ENCODE data around the gene OPA1.

Gene OPA1

DNA sequence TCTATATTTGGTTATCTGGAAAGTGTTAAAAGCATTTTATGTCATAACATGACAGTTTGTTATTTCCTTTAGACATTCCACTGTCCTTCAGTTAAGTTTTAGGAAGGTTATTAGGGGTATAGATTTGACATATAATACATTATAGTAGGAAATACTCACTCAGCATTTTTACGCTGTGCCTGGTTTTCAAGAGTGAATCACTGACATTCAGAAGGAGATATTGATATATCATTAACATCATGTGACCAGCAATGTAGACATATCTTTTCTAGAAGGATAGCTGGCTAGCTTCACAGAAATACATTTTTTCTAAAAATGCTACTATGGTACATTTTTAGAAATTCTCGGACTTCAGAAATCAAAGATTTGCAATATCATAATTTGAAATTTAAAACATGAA lies 57.6 kb downstream of the OPA1 start:
- no peak for DNase-seq (ENCODE audit: low read depth)

GRCh38 chr3:193655831-193656433 lies 62.9 kb downstream of the OPA1 start:
- DNase-seq (ENCODE audit: low read depth) = no peak

DNA sequence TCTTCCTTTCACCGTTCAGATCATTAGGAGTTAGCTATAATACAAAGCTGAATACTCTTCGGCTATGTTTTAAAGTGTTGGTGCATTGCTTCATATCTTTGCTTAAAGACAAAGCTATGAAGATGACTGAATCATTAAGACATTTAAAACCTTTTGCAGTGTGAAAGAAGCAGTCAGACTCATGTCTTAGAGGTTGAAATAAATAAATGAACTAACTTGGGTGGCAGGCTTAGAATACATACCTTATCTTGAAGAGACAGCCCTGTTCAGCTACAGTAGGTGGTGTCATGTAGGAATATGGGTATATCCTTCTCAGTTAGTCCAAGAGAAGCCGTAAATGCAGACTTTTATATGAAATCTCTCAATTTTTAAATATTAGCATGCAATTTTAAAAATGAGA lies 63.4 kb downstream of the OPA1 start:
- no peak for DNase-seq (ENCODE audit: low read depth)

GRCh38 chr3:193656878-193657282 lies 63.9 kb downstream of the OPA1 start:
- DNase-seq (ENCODE audit: low read depth) = no peak

GRCh38 chr3:193660171-193660570 lies 67.2 kb downstream of the OPA1 start:
- DNase-seq (ENCODE audit: low read depth) = no peak

- DNase-seq (ENCODE audit: low read depth) = no peak
These were observed 67.8 kb downstream of the OPA1 start for GRCh38 chr3:193660698-193661411.

GRCh38 chr3:193662757-193663322 lies 69.8 kb downstream of the OPA1 start:
- no peak for DNase-seq (ENCODE audit: low read depth)

DNA sequence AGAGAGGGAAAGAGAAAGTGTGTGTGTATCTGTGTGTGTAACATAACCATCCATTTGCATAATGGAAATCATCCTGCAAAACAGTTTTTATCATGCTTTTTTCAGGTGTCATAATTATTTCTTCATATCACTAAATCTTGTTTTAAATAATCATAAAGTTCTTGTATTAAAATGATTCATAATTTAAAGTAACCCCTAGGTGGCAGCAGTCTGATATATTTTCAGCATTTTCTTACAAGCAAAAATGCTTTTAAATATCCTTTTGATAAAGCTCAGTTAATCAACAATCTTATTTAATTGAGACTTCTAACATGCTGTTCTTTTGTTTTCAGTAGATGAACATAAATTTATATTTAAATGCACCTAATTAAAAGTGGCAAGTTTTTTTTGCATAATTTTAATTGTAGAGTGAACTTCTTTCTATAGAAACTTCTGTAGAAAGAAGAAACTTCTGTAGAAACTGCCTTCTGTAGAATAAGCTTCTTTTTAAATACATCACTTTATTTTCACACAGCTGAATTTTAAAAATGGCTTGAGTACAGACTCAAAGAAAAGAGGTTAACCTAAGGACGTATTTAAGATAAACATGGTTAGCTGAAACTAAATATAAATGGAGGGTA lies 72.5 kb downstream of the OPA1 start:
- DNase-seq (ENCODE audit: low read depth) = no peak

DNA sequence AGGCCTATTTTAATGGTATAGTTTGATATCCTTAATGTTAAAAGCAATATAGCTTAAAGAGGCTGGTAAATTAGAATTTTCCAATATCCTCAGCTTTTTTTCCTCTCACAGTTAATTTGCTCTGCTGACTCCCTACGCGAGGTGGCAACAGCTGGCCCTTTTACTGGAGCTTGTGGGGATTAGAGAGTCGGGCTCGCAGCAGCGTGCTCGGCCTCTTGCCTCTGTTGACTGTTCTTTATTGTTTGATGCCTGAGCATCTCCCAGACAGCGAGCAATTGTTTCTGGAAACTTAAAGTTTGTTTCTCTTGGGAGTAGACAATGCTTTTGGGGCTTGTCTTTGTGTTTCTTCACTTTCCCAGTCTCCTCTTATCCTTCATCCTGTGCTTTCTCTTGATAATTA lies 80.8 kb downstream of the OPA1 start:
- no peak for DNase-seq (ENCODE audit: low read depth)

GRCh38 chr3:193674714-193675113 lies 81.7 kb downstream of the OPA1 start:
- DNase-seq (ENCODE audit: low read depth) = no peak

DNA sequence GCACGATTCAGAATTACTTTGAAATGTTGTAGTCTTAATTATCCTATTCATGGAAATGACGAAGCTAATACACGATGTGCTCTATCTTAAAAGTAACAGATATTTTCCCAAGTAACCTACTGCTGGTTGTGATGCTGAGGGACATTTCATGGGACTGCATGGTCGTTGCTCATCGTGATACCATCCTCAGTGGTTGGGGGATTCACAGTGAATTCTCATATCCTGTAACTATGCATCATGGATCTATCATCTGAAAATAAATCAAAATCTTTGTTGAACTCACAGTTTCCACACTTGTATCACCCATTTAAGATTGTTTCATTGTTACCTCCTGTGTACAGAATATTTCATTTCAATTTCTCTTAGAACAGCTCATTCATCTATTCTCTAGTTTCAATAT lies 84.7 kb downstream of the OPA1 start:
- DNase-seq (ENCODE audit: low read depth) = no peak

- DNase-seq (ENCODE audit: low read depth) = no peak
These were observed 87.2 kb downstream of the OPA1 start for GRCh38 chr3:193680220-193680619.

DNA sequence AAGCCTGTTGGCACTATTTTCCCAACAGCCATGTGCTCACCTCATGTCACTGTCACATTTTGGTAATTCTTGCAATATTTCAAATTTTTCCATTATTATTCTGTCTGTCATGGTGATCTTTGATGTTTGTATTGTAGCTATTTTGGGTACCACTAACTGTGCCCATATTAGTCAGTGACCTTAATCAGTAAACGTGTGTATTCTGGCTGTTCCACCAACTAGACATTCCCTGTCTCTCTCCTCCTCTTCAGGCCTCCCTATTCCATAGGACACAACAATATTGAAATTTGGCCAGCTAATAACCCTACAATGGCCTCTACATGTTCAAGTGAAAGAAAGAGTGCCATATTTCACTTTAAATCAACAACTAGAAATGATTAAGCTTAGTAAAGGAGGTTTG lies 88.6 kb downstream of the OPA1 start:
- DNase-seq (ENCODE audit: low read depth) = no peak

- no peak for DNase-seq (ENCODE audit: low read depth)
These were observed 93.9 kb downstream of the OPA1 start for GRCh38 chr3:193686665-193687483.

- no peak for DNase-seq (ENCODE audit: low read depth)
These were observed 96.1 kb downstream of the OPA1 start for GRCh38 chr3:193688834-193689714.

- DNase-seq (ENCODE audit: low read depth) = no peak
These were observed 100.8 kb downstream of the OPA1 start for GRCh38 chr3:193693774-193694173.

GRCh38 chr3:193701953-193702635 lies 109.1 kb downstream of the OPA1 start:
- DNase-seq (ENCODE audit: low read depth) = no peak

DNA sequence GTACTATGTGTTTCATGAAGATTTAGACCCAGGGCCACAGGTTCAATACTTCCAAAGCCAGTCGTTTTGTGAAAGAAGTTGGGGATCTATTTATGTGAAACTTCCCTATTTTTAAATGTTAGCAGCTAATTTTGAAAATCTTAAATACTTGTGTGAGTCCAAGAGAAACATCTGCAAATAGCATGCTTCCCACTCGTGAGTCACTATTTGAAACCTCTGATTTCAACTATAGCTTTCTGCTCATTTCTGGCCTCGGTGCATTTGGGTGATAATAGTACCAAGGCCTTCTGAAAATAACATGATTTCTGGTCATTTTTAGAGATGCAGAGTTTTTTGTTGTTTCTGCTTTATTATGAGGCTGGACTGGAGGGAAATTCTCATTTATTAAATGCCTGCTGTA lies 110.0 kb downstream of the OPA1 start:
- DNase-seq (ENCODE audit: low read depth) = no peak

GRCh38 chr3:193704431-193704830 lies 111.4 kb downstream of the OPA1 start:
- DNase-seq (ENCODE audit: low read depth) = no peak

- no peak for DNase-seq (ENCODE audit: low read depth)
These were observed 115.3 kb downstream of the OPA1 start for GRCh38 chr3:193708270-193708669.
